OCI-LY7 (cell line): Measurements from ENCODE around the gene THRB. TPM values are rescaled to one million over a fixed set of nuclear protein-coding genes. Genes with fewer than 3 reads are reported as not detected.

ENCODE experiments used
- BruUV-seq: library from RNA; stranded (reverse); fragments of 400-500 nt; replicated peaks from 2 replicates; lab custom pipeline; 2021; lab: Mats Ljungman, UMichigan
- CTCF ChIA-PET: fragments of 300-600 bp; sonication (Branson Sonifier 250); formaldehyde crosslinking; loops from one replicate; lab custom pipeline; 2022; ENCODE audit warnings: antibody characterized with exemption; ENCODE audit not compliant: unreplicated experiment; lab: Charles Lee
- POLR2A ChIA-PET: fragments of 300-600 bp; sonication (Branson Sonifier 250); formaldehyde crosslinking; loops from one replicate; lab custom pipeline; 2022; ENCODE audit warnings: antibody characterized with exemption; lab: Charles Lee
- DNase-seq: peaks from one replicate; pipeline ENCODE4 v3.0.0-alpha.2; 2015; ENCODE audit warnings: low spot score
- H2AFZ ChIP-seq: fragments of 200-600 bp; sonication (generic), shearing (Covaris generic); 2 replicates; pipeline ENCODE4 v1.6.1; 2014; ENCODE audit warnings: mild to moderate bottlenecking, antibody characterized with exemption, low read length, moderate library complexity
- H3K27ac ChIP-seq: fragments of 200-600 bp; sonication (generic); 2 replicates; pipeline ENCODE4 v1.5.1; 2014; ENCODE audit warnings: mixed run types, low read depth, mild to moderate bottlenecking, moderate library complexity, low read length, inconsistent platforms; ENCODE audit not compliant: poor library complexity, severe bottlenecking
- H3K36me3 ChIP-seq: fragments of 200-600 bp; sonication (generic); 2 replicates; pipeline ENCODE4 v1.6.1; 2014; ENCODE audit warnings: mild to moderate bottlenecking, antibody characterized with exemption, low read length, moderate library complexity, mixed read lengths; ENCODE audit not compliant: insufficient read depth
- H3K4me1 ChIP-seq: fragments of 200-600 bp; sonication (generic); 2 replicates; pipeline ENCODE4 v1.5.1; 2014; ENCODE audit warnings: mild to moderate bottlenecking, low read length; ENCODE audit not compliant: insufficient read depth, poor library complexity, severe bottlenecking
- H3K4me2 ChIP-seq: fragments of 200-600 bp; sonication (generic); 2 replicates; pipeline ENCODE4 v1.6.1; 2014; ENCODE audit warnings: mild to moderate bottlenecking, low read length
- H3K4me3 ChIP-seq: fragments of 200-600 bp; sonication (generic); 2 replicates; pipeline ENCODE4 v1.5.1; 2014; ENCODE audit warnings: mild to moderate bottlenecking, low read depth, low read length; ENCODE audit not compliant: poor library complexity, severe bottlenecking
- H3K79me2 ChIP-seq: fragments of 200-600 bp; sonication (generic); 2 replicates; pipeline ENCODE4 v1.6.1; 2016; ENCODE audit warnings: low read depth, mild to moderate bottlenecking, low read length, moderate library complexity, mixed read lengths; ENCODE audit not compliant: insufficient read depth
- H3K9me2 ChIP-seq: fragments of 200-600 bp; sonication (generic); 2 replicates; pipeline ENCODE4 v1.6.1; 2016; ENCODE audit warnings: mild to moderate bottlenecking, low read length, mixed read lengths; ENCODE audit not compliant: insufficient read depth
- H3K9me3 ChIP-seq: fragments of 200-600 bp; sonication (generic); 2 replicates; pipeline ENCODE4 v1.6.1; 2014; ENCODE audit warnings: mild to moderate bottlenecking, mixed run types, low read length, mixed read lengths
- H4K20me1 ChIP-seq: fragments of 200-600 bp; sonication (generic); 2 replicates; pipeline ENCODE4 v1.6.1; 2014; ENCODE audit warnings: mild to moderate bottlenecking, antibody characterized with exemption, low read length, moderate library complexity, mixed read lengths; ENCODE audit not compliant: insufficient read depth
- EZH2phosphoT487 ChIP-seq: fragments of 200-600 bp; sonication (generic); IDR thresholded peaks from 2 replicates; pipeline ENCODE4 v1.6.1; 2018; ENCODE audit warnings: low read depth, borderline replicate concordance, mild to moderate bottlenecking, mixed run types, antibody characterized with exemption, low read length, moderate library complexity, mixed read lengths
- intact Hi-C: fragments of 100-400 bp; cut with micrococcal nuclease; formaldehyde crosslinking; loops from one replicate; pipeline ENCODE4 v1.10.0; 2022; ENCODE audit not compliant: unreplicated experiment
- total RNA-seq, 2 experiments: library from RNA; depleted of rRNA in 1 of 2; stranded (reverse); fragments of >200 nt in 1 of 2; shearing (Covaris generic) in 1 of 2; gene quantifications; 2 replicates each; pipeline ENCODE4 v1.2.3, GENCODE V29; 2014 to 2022
- TF ChIP-seq, protein P1 (sequence below): fragments of 200-600 bp; sonication (generic); conservative IDR thresholded peaks from 2 replicates; pipeline ENCODE4 v1.5.1; 2014; ENCODE audit warnings: mild to moderate bottlenecking, antibody characterized with exemption, low read length, moderate library complexity, mixed read lengths

The THRB gene
- total RNA-seq, 2 experiments from 2014 or later, result not detected

DNA sequence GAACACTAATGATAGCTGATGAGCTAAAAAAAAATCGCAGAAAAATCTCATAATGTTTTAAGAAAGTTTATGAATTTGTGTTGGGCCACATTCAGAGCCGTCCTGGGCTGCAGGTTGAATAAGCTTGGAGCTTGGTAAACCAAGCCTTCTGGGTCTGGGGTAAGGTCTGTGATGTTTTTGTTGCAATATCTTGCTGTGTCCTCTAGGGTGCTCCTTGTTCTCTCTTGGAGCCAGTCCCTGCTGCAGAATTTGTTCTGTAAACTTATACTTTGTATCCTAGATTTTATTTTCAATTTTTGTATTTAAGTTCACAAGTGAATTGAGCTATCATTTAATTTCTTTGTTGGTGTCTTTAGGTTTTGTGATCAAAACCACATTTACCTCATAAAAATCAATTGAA lies 405.9 kb downstream of the THRB start:
- H3K9me2 ChIP-seq, result no peaks in the 10 kb centered on the region
- H3K36me3 ChIP-seq, result no peaks in the 10 kb centered on the region
- no peaks in the 10 kb centered on the region for H3K79me2 ChIP-seq
- no peak overlapping the region for H3K27ac ChIP-seq
- H3K4me3 ChIP-seq, result no peak overlapping the region
- ChIA-PET POLR2A (interaction anchor here (0.9 kb wide), 2 partner anchors 10 to 107 kb away, joined by 3 read pairs; no protein-coding TSS in a partner anchor), CTCF (no interaction called here)
- peak; percentile 31 for DNase-seq
- H3K4me2 ChIP-seq, result no peak overlapping the region
- BruUV-seq, result no TSS peak
- no peaks in the 10 kb centered on the region for H3K4me1 ChIP-seq
- intact Hi-C loops, result loop anchor here (10.0 kb wide), 1 partner anchor 96 kb away; no protein-coding TSS in a partner anchor
- TF ChIP-seq EZH2phosphoT487, result no peak
- TF ChIP-seq, protein P1, sequence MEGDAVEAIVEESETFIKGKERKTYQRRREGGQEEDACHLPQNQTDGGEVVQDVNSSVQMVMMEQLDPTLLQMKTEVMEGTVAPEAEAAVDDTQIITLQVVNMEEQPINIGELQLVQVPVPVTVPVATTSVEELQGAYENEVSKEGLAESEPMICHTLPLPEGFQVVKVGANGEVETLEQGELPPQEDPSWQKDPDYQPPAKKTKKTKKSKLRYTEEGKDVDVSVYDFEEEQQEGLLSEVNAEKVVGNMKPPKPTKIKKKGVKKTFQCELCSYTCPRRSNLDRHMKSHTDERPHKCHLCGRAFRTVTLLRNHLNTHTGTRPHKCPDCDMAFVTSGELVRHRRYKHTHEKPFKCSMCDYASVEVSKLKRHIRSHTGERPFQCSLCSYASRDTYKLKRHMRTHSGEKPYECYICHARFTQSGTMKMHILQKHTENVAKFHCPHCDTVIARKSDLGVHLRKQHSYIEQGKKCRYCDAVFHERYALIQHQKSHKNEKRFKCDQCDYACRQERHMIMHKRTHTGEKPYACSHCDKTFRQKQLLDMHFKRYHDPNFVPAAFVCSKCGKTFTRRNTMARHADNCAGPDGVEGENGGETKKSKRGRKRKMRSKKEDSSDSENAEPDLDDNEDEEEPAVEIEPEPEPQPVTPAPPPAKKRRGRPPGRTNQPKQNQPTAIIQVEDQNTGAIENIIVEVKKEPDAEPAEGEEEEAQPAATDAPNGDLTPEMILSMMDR, result peak; percentile 76
- H3K9me3 ChIP-seq, result no peaks in the 10 kb centered on the region
- no peak overlapping the region for H2AFZ ChIP-seq
- no peaks in the 10 kb centered on the region for H4K20me1 ChIP-seq

DNA sequence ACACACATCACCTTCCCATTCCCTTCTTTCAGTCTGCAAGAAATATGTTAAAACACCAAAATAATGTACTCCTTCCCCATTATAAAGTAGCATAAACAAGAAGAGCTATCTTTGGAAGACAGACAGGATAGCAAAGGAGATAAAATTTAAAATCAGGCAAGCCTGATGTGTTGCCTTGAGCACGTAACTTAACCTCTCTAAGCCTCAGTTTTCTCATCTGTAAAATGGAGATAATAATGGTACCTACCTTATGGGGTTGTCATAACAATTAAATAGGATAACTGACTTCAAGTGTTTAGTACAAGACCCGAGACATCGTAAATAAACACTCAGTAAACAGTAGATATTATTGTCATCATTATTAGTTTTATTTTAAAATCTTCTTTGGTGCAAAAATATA lies 407.2 kb downstream of the THRB start:
- no peak overlapping the region for H3K4me2 ChIP-seq
- CTCF ChIA-PET, result no interaction called here
- intact Hi-C loops, result loop anchor here (10.0 kb wide), 1 partner anchor 97 kb away; no protein-coding TSS in a partner anchor

More for the DNA sequence above, 407.2 kb downstream of the THRB start:
- no peak for TF ChIP-seq EZH2phosphoT487
- TF ChIP-seq, protein P1, result no peak
- no TSS peak for BruUV-seq
- Histone ChIP-seq H2AFZ (no peak overlapping the region), H3K9me3 (no peaks in the 10 kb centered on the region), H3K79me2 (no peaks in the 10 kb centered on the region), H3K4me1 (no peaks in the 10 kb centered on the region), H3K36me3 (no peaks in the 10 kb centered on the region), H3K9me2 (no peaks in the 10 kb centered on the region), H4K20me1 (no peaks in the 10 kb centered on the region), H3K27ac (no peak overlapping the region), H3K4me3 (no peak overlapping the region)
- no peak for DNase-seq
- POLR2A ChIA-PET, result interaction anchor here (0.6 kb wide), 1 partner anchor 185 kb away, joined by 3 read pairs; no protein-coding TSS in a partner anchor
